Measurements from ENCODE around the gene SIRT5.

The SIRT5 gene

DNA sequence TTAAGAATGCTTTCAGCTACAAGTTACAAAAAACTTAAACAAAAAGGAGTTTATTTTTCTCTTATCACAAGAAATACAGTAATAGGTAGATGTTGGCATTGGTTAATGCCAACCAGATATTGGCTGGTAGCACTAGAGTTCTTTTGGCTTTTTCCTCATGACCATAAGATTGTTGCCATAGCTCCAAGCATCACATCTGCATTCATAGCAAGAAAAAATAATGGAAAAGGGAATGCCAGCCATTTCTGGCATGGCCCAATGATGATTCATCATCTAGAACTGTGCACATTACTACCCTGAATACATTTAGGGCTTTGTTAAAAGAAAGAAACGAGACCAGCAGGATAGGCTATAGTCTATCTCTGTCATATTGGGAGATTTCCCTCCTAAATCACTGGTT is 20.8 kb upstream of the SIRT5 start:
- DNase-seq (ENCODE audit: low read depth in 2 of 2): no peak

DNA sequence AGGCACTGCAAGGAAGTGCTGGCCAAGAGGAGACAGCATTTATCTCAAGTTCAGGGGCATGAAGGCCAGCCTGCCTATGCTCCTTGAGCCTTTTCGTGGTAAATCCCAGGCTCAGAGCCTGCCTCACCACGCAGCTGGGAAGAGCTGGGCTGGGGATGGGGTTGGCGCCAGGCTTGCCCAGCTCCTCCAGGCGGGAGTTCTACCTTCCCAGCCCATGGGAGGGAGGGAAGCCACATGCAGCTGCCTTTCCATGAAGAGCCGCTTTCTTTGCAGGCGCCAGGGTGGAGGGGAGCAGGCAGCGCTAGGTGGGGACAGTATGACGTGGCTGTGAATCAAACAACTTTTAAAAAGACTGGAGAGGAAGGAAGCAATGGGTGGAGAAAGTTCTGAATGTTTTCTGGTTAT is 19.5 kb upstream of the SIRT5 start:
- no peak for DNase-seq (ENCODE audit: low read depth in 2 of 2)

DNA sequence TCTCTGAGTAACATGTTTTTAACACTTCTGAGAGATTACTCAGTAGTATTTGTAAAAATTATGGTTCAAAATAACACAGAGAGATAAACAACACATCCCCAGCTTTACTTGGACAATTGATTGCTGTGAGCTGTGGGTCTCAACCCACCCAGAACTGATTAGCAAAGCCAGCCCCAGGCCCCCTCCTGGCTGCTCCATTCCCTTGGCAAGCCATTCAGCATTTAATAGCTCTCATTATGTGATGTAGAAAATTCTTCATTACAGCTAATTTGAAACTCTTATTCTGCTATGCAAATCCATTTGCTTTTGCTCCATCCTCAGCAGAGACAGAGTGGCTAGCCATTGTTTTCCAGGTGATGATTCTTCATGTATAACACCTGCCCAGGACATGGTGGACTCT is 16.6 kb upstream of the SIRT5 start:
- DNase-seq (ENCODE audit: low read depth in 2 of 2): no peak

DNA sequence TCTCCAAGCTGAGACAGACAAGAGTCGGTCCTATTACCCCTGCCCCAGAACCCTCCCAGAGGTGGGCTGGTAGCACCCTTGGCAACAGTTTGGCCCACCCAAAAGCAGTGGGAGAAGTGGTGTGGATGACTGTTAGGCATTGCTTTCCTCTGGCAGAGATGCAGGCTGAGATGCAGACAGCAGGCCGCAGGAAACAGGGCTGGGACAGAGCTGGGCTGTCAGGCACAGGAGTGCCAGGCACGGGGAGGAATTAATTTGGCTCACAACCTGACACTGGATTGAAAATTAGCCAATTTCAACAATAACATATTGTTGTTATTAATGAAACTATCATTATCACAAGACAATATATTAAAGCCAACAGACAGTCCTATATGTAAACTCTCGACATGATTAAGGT is 15.7 kb upstream of the SIRT5 start:
- no peak for DNase-seq (ENCODE audit: low read depth in 2 of 2)

DNA sequence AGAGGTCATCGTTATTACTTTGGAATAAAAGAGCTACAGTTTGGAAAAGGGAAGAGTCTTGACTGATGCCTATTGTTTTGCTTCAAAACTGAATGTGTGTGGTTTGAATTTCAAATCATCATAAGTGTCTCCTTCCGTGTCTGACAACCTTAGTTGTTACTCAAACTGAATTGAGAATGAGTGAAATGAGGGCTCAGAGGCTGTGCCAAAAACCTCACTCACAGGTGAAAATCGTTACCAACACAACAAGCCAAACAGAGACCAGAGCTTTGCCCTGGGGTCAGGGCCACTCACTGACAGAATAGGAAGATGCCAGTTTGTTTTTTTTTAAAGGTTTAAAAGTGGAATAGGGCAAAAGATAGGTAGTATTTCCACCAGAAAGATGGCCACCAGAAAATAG is 15.2 kb upstream of the SIRT5 start:
- DNase-seq (ENCODE audit: low read depth in 2 of 2): no peak

DNA sequence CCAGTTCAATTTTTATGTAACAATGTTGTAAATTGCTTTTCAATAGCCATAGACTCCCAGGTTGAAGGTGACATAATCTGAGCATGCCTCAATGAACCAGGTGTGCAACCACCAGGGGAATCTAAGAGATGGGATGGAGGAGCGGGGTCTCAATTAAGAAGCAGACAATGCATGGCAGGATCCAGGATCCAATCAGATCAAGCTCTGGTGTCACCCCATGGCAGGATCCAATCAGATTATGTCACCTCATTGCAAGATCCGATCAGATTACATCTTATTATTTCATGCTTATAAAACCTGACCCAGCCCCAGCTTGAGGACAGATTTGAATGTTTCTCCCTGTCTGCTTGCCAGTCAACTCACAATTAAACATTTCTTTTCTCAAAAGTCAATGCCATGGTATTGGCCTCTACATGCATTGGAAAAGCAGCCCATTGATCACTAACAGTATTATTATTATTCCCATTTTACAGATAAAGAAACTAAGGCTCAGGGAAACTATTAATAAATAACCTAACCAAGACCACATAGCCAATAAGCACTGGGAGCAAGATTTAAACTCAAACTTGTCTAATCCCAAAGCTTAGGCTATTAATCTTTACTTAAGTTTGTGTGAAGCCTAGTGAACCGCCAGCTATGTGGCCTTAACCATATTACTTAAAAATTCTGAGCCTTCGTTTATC is 14.3 kb upstream of the SIRT5 start:
- no peak for DNase-seq (ENCODE audit: low read depth in 2 of 2)

DNA sequence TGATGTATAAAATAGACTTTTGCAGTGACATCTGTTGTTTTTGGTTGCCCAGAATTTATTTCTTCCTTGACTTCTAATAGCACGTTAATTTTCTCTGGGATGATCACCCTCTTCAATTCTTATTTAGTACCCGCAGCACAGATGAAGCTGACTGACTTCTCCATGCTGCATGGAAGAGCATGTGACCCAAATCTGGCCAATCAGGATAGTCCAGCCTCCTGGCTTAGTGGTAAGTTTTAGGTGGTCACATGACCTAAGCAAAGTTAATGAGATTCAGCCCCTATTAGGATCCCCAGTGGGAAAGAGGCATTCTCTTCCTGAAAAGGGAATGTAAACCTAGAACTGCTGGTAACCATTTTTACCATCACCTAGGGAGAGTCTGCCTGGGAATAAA is 13.8 kb upstream of the SIRT5 start:
- no peak for DNase-seq (ENCODE audit: low read depth in 2 of 2)

DNA sequence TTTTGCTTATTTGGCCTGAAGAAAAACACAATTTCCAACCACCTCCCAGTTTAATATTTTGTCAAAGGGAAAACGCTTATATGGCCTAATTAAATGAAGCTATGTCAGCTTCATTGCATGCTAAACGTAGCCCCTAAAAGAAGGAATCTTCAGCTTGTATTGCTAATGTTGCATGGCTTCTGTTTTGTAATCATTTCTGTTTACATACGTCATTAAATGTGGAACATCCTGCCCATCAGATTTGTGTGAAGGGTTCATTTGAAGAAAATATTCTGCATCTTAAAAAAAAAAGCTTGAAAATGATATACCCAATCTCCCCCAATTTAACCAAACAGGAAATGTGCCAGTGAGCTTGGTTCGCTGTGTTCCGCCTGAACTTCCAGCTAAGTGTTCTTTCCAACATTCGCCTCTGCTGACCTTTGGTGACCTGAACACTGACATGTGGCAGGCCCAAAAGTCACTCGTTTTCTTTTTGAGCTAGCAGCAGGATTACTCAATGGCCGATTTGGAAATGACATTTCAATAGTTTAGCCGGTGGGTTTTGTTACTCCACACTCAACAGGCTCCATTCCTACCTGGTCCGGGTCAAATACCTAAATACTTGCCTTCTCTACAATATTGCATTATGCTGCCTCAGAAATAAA is 12.7 kb upstream of the SIRT5 start:
- no peak for DNase-seq (ENCODE audit: low read depth in 2 of 2)

DNA sequence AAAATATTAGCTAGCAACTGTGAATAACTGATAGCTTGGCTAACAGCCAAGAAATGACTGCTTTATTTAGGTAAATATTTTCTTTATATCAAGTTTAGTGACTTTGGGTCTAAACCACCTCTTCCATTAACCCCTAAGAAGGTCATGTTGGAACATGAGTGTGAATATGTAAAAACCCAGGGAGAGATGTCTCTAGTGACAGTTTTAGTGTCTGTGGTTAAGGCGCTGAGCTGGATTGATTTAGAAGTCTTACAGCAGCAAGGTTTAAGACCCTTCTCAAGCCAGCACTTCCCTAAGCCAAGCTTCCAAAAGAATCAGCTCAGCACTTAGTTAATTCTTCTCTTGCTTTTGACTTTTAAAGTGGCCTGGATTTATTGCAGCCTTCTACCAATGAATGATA is 11.4 kb upstream of the SIRT5 start:
- DNase-seq (ENCODE audit: low read depth in 2 of 2): no peak

DNA sequence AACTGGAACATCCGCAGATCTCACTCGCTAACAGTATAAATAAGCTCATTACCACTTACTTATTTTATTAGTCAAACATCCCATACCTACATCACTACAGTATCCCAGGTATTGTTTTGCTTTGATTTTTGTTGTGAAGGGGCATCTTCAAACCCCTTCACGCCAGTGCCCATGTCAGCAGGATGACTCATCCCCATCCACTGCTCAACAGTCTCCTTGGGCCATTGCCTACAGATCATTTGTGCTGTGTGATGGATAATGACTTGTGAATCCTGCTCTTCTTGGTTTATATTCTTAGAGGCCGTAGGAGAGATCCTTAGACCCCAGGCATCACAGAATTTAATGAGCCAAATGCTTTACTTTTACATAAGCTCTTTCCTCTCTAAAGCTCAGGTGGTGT is 8.5 kb upstream of the SIRT5 start:
- no peak for DNase-seq (ENCODE audit: low read depth in 2 of 2)

DNA sequence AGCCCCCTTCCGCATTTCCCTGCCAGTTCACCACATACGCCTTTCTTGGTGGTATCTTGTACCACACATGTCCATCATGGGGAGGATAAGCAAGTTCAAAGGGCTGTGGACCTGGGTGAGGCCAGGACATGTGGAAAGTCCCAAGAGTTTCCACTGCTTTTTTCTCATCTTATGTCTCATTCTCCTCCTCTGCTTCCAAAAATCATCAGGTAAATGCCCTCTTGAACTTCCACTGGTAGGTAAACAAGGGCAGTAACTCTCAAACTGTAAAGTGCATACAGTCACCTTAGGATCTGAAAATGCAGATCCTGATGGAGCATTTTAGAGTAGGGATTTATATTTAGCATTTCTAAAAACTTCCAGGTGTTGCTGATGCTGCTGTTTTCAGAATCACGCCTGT is 7.9 kb upstream of the SIRT5 start:
- no peak for DNase-seq (ENCODE audit: low read depth in 2 of 2)

DNA sequence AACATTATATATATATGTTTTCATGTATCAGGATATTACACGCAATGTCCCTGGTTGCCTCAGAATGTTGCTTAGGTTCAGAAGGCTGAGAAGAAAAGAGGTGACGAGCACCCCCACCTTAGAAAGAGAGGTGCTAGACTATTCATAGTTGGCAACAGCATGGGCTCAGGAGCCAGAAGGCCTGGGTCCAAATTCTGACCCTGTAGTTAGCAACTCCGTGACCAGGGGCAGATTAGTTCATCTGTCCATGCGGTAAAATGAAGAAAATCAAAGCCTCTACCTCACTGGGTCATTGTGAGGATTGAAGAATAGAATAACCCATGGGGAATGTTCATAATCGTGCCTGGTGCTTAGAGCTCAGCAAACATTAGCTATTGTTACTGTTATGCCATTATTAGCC is 5.4 kb upstream of the SIRT5 start:
- no peak for DNase-seq (ENCODE audit: low read depth in 2 of 2)

DNA sequence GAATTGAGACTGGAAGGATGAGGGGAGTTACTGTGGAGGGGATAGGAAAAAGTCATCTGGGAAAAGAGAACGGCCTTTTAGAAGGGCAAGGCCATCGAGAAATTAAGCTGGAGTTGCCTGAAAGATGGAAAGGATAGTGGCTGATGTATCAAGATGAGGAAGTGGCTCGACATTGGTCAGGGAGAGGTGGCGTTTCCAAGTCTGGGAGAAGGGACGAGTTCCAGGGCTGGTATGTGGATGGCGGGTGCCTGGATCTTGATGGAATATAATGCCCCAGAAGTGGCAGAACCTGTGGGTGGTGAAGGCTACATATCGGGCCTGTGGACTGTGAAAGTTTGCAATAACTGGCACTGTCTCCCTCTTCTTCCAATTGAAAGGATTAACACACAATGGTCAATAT is 2.2 kb upstream of the SIRT5 start:
- no peak for DNase-seq (ENCODE audit: low read depth in 2 of 2)

DNA sequence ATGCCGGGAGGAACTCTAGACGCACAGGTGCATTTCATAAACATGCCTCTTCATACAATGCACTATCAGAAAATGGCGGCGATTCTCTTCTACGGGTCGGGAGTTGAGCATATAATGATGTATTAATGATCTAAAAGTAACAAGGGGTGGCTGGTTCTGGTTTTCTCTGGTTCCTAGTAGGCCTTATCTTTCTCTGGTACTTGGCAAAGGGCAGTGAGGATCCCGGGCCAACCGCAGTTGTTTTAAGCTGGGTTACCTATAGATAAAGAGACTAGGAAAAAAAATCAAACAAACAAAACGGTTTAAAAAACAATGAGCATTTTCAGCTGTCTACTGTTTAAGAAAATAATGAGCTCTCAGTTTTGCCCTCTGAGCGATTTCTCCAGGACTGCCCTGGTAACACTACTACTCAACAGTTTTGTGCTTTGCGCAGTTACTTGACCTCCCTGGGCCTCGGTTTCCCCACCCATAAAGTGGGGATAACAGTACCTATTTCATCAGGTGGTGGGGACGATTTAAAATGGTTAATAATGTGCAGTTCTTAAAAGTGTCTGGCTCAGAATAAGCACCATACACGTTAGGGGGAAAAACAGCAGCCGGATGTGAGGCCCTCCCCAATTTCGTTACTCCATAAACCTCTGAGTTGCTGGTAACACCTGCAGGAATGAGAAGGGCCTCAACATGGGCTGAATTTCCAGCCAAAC is 1.3 kb upstream of the SIRT5 start:
- no peak for DNase-seq (ENCODE audit: low read depth in 2 of 2)

DNA sequence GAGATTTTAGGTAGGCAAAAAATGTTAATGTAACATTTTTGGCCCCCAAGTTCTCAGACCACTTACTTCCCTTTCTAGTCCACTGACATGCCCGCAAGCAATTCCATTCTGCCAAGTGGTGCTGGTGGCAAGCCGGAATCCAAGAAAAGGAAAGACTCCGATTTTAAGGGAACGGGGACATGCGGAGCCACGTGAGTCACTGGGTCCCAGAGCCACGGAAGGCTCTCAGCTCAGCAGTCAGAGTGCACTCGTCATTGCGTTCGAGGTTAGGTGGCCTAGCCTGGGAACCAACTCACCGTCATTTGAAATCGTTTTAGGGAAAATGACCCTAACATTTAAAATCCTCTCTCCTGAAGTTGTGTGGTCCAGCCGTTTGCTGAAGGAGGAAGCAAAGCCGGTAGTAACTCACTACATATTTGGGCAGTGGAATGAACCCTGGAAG is 711 bp upstream of the SIRT5 start:
- DNase-seq (ENCODE audit: low read depth in 2 of 2): peak in 1 of 2 donors; percentile 8

DNA sequence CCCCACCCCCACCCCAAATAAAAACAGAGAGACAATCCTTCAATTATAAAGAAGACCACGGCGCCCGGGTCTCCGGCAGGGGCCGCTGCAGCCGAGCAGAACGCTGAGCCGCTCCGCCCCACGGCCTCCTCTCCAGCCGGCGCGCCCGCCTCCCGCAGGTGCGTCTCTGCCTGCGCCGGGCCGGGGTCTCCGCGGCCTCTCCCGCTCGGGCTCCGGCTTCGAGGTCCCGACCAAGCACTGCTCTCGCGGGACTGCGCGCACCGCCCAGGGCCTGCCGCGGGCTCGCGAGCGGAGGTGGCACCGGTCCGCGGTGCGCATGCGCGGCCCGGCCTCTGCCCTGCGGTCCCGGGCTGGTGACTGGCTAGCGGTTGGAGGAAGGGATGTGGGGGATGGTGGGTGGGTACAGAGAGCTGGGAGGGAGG is 241 bp upstream of the SIRT5 start:
- peak; percentile 89 to 93 for DNase-seq (ENCODE audit: low read depth in 2 of 2)

DNA sequence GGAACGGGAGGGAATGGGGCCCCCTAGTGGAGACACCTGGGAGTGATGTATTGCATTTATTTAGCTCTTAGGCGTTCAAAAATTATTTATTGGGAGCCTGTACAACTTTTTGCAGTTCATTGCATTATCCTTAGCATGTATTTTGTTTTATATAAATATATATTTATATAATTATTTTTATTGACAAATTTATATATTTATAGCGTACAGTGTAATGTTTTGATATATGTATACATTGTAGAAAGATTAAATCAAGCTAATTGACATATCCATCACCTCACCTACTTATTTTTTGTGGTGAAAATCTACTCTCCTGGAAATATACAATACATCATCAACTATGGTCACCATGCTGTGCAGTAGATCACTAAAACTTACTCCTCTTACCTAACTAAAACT is 975 bp downstream of the SIRT5 start:
- no peak for DNase-seq (ENCODE audit: low read depth in 2 of 2)

DNA sequence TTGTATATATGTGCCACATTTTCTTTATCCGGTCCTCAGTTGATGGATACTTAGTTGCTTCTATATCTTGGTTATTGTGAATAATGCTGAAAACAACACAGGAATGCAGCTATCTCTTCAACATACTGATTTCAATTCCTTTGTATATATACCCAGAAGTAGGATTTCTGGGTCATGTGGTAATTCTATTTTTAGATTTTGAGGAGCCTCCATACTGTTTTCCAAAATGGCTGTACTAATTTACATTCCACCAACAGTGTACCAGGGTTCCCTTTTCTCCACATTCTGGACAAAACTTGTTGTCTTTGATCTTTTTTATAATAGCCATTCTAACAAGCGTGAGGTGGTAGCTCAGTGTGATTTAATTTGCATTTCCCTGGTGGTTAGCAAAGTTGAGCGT is 1.6 kb downstream of the SIRT5 start:
- DNase-seq (ENCODE audit: low read depth in 2 of 2): no peak

DNA sequence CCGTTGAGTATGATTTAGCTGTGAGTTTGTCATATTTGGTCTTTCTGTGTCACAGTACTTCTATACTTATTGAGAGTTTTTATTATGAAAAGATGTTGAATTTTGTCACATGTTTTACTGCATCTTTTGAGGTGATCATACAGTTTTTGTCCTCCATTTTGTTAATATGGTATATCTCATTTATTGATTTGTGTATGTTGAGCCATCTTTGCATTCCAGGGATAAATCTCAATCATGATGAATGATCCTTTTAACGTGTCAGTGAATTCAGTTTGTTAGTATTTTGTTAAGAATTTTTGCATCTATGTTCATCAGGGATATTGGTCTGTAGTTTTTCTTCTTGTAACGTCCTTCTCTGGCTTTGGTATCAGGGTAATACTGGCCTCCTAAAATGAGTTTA is 3.5 kb downstream of the SIRT5 start:
- no peak for DNase-seq (ENCODE audit: low read depth in 2 of 2)

DNA sequence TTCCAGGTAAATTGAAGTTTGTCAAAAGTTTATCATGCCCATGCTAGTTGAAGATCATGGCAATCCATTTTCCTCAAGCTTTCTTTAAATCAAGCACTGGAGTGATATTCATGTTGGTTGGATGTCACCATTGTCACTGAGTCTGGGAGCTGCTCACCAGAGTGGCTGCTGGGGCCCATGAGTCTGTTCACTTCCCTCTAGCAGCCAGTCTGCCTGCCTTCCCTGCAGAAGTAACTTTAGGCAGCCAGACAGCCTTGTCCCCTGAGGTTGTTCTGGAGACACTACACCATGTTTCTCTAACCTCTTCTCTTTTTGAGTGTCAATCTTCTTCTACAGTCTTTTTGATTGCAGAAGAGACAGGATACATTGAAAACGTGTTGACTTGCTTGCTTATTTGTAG is 5.5 kb downstream of the SIRT5 start:
- no peak for DNase-seq (ENCODE audit: low read depth in 2 of 2)

DNA sequence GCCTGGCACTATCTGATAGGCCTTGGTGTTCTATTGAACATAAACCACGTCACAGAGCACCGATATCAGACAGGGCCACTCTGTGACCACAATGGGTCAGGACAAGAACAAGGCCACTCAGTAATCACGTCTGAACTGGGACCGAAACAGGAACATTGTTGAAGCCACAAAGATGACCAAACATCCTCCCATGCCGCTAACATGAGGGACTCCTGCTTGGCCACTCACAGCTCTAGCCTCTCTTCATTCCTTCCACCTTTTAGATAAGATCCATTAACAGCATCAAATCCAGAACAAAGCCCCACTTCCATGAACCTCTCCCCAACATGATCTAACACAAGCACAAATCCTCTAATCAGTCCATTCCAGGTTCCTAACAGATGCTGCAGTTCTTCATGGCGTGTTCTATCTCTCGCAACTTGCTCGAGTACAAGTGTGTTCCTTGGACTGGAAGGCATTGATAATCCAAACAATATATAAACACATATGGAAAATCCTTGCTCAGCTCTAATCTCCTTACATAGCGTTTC is 7.4 kb downstream of the SIRT5 start:
- DNase-seq (ENCODE audit: low read depth in 2 of 2): no peak

DNA sequence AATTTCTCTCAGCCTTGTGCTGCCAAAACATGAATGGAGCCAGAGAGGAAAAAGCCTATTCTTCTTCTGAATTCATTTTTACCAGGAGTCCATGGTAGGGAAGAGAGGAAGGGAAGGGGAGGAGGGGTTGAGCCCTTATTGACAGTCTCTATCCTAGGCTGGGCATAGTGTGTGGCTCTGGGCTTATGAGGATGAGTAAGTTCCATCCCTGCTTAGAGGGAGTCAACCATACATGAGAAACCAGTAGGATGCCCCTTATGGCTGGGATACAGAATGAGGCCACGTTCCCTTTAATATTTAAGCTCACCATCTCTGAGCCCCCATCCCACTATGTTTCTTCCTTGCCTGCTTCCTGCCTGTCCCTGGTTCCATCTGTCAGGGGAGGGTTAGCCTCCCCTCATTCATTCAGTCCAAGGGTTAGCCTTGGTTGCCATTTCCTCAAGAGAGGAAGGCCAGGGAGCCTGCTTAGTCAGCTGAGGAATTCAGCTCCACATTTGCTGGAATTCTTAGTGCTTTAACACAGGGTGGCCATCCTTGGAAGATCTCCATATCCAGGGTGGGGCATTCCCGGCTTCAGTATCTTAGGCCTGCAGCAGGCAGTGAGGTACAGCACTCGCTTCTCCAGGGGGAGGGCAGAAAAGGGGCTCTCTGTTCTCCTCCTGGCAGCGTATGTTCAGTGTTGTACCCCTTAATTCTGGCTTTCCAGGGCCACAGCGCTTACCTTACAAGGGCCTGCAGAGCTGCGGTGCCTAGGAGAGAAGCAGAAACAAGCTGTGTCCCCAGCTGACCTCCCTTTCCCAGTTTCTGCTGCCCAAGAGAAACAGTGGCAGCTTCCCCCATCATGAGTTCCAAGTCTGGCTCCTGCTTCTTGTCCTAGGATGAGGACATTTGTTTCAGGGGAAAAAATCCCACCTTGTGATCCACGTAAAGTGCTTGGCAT is 12.5 kb downstream of the SIRT5 start:
- DNase-seq (ENCODE audit: low read depth in 2 of 2): no peak

Data from stimulated activated CD8-positive, alpha-beta memory T cell treated with anti-CD3 and anti-CD28 coated beads, Interleukin-2, amount 100 ng/mL, for 48 hours (primary cell).